Activated CD4-positive, alpha-beta T cell treated with anti-CD3 and anti-CD28 coated beads, Interleukin-2, Interleukin-6, amounts not matched to agents 100 ng/mL and 50 ng/mL, durations not matched to agents 16 hours and 8 hours (primary cell): ENCODE measurements around the gene BRK1.
"Not testable (repeated sequence)": the region's sequence is repeated elsewhere in the genome, so short reads cannot be mapped to it uniquely, and the experiment has no call there.

ENCODE experiments used
- DNase-seq: peaks from one replicate; pipeline ENCODE4 v3.0.0-alpha.2; 2020

The BRK1 gene

GRCh38 chr3:10145685-10146084, 30.2 kb downstream of the BRK1 start:
- DNase-seq: no peak

- DNase-seq: no peak
Observed at GRCh38 chr3:10149226-10149625, 33.8 kb downstream of the BRK1 start.

GRCh38 chr3:10150987-10151386, 35.5 kb downstream of the BRK1 start:
- no peak for DNase-seq

GRCh38 chr3:10154335-10155122, 39.1 kb downstream of the BRK1 start:
- no peak for DNase-seq

GRCh38 chr3:10155123-10155472, 39.6 kb downstream of the BRK1 start:
- DNase-seq: no peak

- no peak for DNase-seq
Observed at GRCh38 chr3:10155658-10156057, 40.2 kb downstream of the BRK1 start.

GRCh38 chr3:10157031-10157430, 41.6 kb downstream of the BRK1 start:
- no peak for DNase-seq

- DNase-seq: not testable (repeated sequence)
Observed at GRCh38 chr3:10158555-10158954, 43.1 kb downstream of the BRK1 start.

GRCh38 chr3:10160346-10160745, 44.9 kb downstream of the BRK1 start:
- no peak for DNase-seq

- DNase-seq: no peak
Observed at GRCh38 chr3:10160925-10161324, 45.5 kb downstream of the BRK1 start.

GRCh38 chr3:10162185-10162584, 46.7 kb downstream of the BRK1 start:
- DNase-seq: no peak

- DNase-seq: not testable (repeated sequence)
Observed at GRCh38 chr3:10164201-10164545, 48.7 kb downstream of the BRK1 start.

- peak; percentile 71 for DNase-seq
Observed at GRCh38 chr3:10164546-10165393, 49.3 kb downstream of the BRK1 start, which contains the start of gene IRAK2. IRAK2 (plus strand) TSS chr3:10164919; CDS start chr3:10164955, 36 bp downstream.

GRCh38 chr3:10166213-10166604, 50.7 kb downstream of the BRK1 start:
- no peak for DNase-seq

- DNase-seq: no peak
Observed at GRCh38 chr3:10169000-10169496, 53.6 kb downstream of the BRK1 start.

- DNase-seq: no peak
Observed at GRCh38 chr3:10170915-10171478, 55.5 kb downstream of the BRK1 start.

- DNase-seq: no peak
Observed at GRCh38 chr3:10173095-10173925, 57.8 kb downstream of the BRK1 start.

GRCh38 chr3:10173926-10174435, 58.5 kb downstream of the BRK1 start:
- no peak for DNase-seq

GRCh38 chr3:10175334-10175733, 59.9 kb downstream of the BRK1 start:
- DNase-seq: not testable (repeated sequence)

GRCh38 chr3:10176150-10176549, 60.7 kb downstream of the BRK1 start:
- not testable (repeated sequence) for DNase-seq
